Mammary epithelial cell (primary cell): ENCODE data around the gene BLNK.

Experiments
- EZH2 ChIP-seq: IDR thresholded peaks from 2 replicates; pipeline ENCODE4 v1.6.1; 2012; ENCODE audit warnings: low read length, inconsistent platforms, borderline replicate concordance
- TF ChIP-seq, protein P1 (sequence below), 2 donors: IDR thresholded peaks in 1 of 2; conservative IDR thresholded peaks in 1 of 2; 2 replicates each; pipeline ENCODE4 v1.5.1; 2011 to 2012; ENCODE audit warnings: inconsistent platforms in 2 of 2, low read length in 2 of 2, mild to moderate bottlenecking in 2 of 2, control low read depth in 1 of 2, low read depth in 1 of 2; ENCODE audit not compliant: insufficient read depth in 1 of 2; ENCODE audit errors: extremely low read depth in 1 of 2

DNA sequence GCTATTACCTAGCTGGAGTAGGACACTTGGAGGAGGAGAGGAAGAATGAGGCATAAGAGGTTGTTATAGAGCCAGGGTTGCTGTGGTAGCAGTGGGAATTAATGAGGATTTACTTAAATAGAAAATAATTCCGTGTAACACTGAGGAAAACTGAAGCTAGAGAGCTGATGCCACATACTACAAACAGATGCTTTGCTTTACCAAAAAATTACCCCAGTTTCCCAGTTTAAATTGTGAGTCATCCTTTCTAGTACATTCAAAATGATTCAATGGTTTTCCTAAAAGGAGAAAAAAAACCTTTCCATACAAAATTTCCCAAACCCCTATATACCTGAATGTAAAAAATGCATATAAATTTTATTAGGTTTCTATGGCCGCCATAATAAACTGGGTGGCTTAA, 82.9 kb downstream of the BLNK start:
- TF ChIP-seq, protein P1, sequence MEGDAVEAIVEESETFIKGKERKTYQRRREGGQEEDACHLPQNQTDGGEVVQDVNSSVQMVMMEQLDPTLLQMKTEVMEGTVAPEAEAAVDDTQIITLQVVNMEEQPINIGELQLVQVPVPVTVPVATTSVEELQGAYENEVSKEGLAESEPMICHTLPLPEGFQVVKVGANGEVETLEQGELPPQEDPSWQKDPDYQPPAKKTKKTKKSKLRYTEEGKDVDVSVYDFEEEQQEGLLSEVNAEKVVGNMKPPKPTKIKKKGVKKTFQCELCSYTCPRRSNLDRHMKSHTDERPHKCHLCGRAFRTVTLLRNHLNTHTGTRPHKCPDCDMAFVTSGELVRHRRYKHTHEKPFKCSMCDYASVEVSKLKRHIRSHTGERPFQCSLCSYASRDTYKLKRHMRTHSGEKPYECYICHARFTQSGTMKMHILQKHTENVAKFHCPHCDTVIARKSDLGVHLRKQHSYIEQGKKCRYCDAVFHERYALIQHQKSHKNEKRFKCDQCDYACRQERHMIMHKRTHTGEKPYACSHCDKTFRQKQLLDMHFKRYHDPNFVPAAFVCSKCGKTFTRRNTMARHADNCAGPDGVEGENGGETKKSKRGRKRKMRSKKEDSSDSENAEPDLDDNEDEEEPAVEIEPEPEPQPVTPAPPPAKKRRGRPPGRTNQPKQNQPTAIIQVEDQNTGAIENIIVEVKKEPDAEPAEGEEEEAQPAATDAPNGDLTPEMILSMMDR (conservative IDR thresholded peaks at IDR 0.05 in 1 of 2, IDR thresholded peaks at IDR 0.05 in 1 of 2; ENCODE audit: extremely low read depth in 1 of 2, insufficient read depth in 1 of 2, low read depth in 1 of 2, low read length in 2 of 2), result no peak
- TF ChIP-seq EZH2, result no peak
